ENCODE measurements around the gene TSPEAR. TPM values are rescaled to one million over a fixed set of nuclear protein-coding genes. Genes with fewer than 3 reads are reported as not detected.

The TSPEAR gene
- total RNA-seq, 1 donor from 2014 or later = not detected

DNA sequence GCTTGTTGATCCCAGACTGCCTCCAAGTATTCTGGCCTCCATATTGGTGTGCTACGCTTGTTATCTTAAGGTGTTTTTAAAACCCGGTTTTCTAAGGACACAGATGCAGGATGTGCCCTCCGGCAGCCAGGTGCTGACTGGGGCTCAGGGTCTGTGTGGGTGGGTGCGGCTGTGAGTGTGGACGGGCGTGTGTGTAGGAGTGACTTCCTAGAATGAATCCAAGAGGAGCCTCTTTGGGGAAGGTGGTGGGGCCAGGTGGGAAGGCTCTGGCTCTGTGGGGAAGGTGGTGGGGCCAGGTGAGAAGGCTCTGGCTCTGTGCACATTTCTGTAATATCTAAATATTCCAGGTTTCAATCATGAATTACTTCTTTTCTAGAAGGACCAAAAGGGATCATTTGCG is 12.8 kb upstream of the TSPEAR start:
- H3K4me3 Mint-ChIP-seq = no peak overlapping the region
- no peak for DNase-seq (ENCODE audit: low spot score)

DNA sequence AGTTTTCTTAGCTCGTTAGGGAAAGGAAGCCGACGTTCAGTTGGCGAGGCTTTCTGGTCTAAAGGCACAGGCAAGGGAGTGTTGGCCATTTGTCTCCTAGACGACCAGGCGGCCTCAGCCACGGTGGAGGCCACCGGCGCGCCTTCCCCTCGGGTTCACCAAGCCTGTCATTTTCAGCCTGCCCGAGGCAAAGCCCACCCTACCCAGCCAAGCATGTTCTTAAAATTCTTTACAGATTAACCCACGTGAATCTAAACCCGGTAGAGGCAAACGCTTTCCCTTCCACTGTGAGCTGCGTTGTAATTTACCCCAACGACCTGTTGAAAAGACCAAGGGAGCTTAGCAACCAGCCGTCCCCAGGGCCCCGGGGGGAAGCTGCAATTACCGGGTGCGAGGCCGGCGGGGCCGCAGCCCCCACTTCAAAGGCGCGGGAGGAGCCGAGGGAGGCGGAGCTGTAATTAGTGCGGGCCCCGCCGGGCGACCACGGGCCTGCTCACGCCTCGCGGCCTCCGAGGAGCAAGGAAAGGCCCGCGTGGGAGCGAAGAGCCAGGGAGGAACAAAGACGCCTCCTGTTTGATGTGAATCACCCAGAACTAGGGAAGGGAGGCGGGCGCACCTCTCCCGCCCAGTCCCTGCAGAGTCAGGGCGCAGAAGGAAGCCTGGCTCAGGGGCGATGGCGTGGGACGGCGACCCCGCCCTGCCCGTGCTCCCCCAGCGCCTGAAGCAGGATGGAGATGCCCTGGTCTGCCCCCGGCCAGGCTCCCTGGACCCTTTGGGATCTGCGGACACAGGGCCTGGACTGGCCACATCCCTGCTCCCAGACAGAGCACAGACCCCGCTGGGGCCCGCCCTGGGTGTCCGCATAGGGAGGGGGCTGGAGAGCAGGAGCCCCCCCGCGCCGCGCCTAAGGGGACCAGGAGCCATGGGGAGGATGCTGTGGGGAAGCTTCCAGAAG is 12.1 kb upstream of the TSPEAR start:
- Mint-ChIP-seq H3K27me3 (ENCODE audit: insufficient read depth) (peaks cover 60% of the 10 kb centered on the region), H3K4me1 (ENCODE audit: low read depth) (peaks cover 8% of the 10 kb centered on the region), H3K36me3 (ENCODE audit: low read depth) (no peaks in the 10 kb centered on the region), H3K9me3 (no peaks in the 10 kb centered on the region), H3K27ac (no peak overlapping the region), H3K4me3 (no peak overlapping the region)
- intact Hi-C loops (cut with micrococcal nuclease) = no loop called here
- DNase-seq (ENCODE audit: low spot score) = no peak

More for the DNA sequence above, 12.8 kb upstream of the TSPEAR start:
- H3K27ac Mint-ChIP-seq = no peak overlapping the region
- no peaks in the 10 kb centered on the region for H3K36me3 Mint-ChIP-seq (ENCODE audit: low read depth)
- H3K27me3 Mint-ChIP-seq (ENCODE audit: insufficient read depth) = peaks cover 55% of the 10 kb centered on the region
- intact Hi-C loops (cut with micrococcal nuclease) = no loop called here
- H3K9me3 Mint-ChIP-seq = no peaks in the 10 kb centered on the region
- peaks cover 8% of the 10 kb centered on the region for H3K4me1 Mint-ChIP-seq (ENCODE audit: low read depth)

DNA sequence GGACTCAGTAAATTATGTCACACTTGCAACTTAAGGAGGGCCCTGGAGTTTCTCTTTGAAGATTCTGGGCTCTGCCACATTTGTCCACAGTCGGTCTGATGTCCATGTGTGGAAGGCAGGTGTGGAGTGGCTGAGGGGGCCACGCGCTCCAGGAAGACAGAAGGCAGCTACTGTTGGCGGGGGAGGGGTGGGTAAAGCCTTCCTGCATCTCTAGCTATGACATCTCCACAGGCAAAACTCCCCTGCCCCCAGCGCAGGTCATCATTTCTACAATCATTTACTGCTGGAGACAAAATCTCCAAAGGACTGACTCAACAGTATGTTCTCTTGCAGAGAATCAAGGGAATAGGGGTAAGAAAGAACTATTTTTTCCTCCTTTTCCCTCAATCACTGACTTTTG is 11.4 kb upstream of the TSPEAR start:
- no peak for DNase-seq (ENCODE audit: low spot score)
- Mint-ChIP-seq H3K27ac (no peak overlapping the region), H3K27me3 (ENCODE audit: insufficient read depth) (peaks cover 67% of the 10 kb centered on the region), H3K36me3 (ENCODE audit: low read depth) (no peaks in the 10 kb centered on the region), H3K9me3 (no peaks in the 10 kb centered on the region), H3K4me1 (ENCODE audit: low read depth) (peaks cover 8% of the 10 kb centered on the region), H3K4me3 (no peak overlapping the region)
- intact Hi-C loops (cut with micrococcal nuclease) = no loop called here

DNA sequence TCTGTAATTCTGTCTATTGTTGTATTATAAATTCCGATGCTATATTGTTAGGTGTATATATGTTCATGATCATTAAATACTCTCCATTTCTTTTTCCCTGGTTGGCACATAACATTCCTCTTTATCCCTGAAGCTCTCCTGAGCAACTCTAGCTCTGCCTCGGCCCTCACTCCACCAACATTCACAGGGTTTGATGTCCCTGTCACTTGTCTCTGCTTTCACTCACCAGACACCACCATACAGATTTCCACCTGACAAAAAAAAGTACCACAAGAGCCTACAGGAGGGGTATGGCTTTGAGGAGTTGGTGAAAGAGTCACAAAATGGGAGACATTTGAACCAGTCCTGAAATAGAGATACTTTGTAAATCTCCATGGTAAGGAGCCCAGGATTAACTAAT is 8.8 kb upstream of the TSPEAR start:
- H3K27ac Mint-ChIP-seq = no peak overlapping the region
- H3K4me1 Mint-ChIP-seq (ENCODE audit: low read depth) = peaks cover 13% of the 10 kb centered on the region
- no peaks in the 10 kb centered on the region for H3K9me3 Mint-ChIP-seq
- no peaks in the 10 kb centered on the region for H3K36me3 Mint-ChIP-seq (ENCODE audit: low read depth)
- H3K27me3 Mint-ChIP-seq (ENCODE audit: insufficient read depth) = peaks cover 58% of the 10 kb centered on the region
- no peak for DNase-seq (ENCODE audit: low spot score)
- intact Hi-C loops (cut with micrococcal nuclease) = no loop called here
- no peak overlapping the region for H3K4me3 Mint-ChIP-seq

DNA sequence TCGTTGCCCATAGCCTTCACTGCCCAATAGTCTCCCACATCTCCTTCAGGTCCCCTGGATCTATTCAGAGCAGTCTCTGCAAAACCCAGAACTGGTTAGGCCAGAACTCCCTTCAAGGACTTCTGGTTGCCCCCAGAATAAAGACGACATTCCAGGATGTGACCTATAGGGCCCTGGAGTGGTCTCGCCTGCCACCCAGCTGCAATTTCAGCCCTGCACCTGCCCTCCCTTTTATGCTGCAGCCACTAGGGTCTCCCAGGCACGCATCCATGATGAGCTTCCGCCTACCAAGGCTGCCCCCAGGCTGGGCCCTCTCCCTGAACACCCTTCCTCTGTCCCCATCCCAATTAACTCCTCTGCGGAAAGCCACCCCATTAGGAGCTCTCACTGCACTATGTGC is 7.2 kb upstream of the TSPEAR start:
- Mint-ChIP-seq H3K36me3 (ENCODE audit: low read depth) (no peaks in the 10 kb centered on the region), H3K9me3 (no peaks in the 10 kb centered on the region), H3K27ac (no peak overlapping the region), H3K4me1 (ENCODE audit: low read depth) (peaks cover 19% of the 10 kb centered on the region), H3K4me3 (no peak overlapping the region), H3K27me3 (ENCODE audit: insufficient read depth) (peaks cover 60% of the 10 kb centered on the region)
- DNase-seq (ENCODE audit: low spot score) = no peak
- intact Hi-C loops (cut with micrococcal nuclease) = loop anchor here (10.0 kb wide), 1 partner anchor 134 kb away; the partner anchor contains the start of gene KRTAP10-5

DNA sequence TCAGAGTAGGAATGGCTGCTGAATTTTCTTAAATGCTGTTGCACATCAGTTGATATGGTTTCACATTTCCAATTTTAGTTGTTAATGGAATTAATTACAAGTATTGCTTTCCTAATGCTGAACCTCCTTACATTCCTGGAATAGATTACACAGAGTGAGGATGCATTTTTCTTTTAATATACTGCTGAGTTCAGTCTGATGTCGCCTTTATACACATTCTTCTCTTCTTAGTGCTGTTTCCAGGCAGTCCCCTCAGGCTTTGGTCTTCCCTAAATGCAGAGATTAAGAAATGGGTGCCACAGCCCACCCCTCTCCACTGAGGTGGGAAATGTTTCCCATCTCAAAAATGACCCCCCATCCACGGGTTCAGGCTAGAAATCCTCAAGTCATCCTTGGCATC is 6.7 kb upstream of the TSPEAR start:
- Mint-ChIP-seq H3K9me3 (no peaks in the 10 kb centered on the region), H3K27me3 (ENCODE audit: insufficient read depth) (peaks cover 62% of the 10 kb centered on the region), H3K4me3 (no peak overlapping the region)

DNA sequence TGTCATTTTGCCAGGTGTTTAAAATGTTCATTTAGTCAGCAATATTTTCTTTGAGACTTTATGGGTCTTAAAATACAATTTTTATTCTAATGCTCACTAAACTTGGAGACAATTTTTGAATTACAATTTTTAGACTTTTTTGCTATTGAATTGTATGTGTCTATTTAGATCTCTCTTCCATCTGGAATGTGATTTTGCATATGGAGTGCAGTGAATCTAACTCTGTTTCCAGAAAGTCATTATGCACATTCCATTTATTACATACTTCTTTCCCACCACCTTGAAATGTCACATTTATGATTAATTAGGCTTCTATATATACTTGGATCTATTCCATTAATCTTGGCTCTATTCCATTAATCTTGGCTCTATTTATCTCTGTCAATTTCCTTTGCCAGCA is 5.6 kb upstream of the TSPEAR start:
- intact Hi-C loops (cut with micrococcal nuclease) = loop anchor here (10.0 kb wide), 1 partner anchor 132 kb away; the partner anchor contains the start of gene KRTAP10-5
- peaks cover 63% of the 10 kb centered on the region for H3K27me3 Mint-ChIP-seq (ENCODE audit: insufficient read depth)
- no peak for DNase-seq (ENCODE audit: low spot score)
- H3K4me3 Mint-ChIP-seq = no peak overlapping the region
- peaks cover 11% of the 10 kb centered on the region for H3K4me1 Mint-ChIP-seq (ENCODE audit: low read depth)
- H3K9me3 Mint-ChIP-seq = no peaks in the 10 kb centered on the region
- no peak overlapping the region for H3K27ac Mint-ChIP-seq
- H3K36me3 Mint-ChIP-seq (ENCODE audit: low read depth) = no peaks in the 10 kb centered on the region

More for the DNA sequence above, 6.7 kb upstream of the TSPEAR start:
- intact Hi-C loops (cut with micrococcal nuclease) = loop anchor here (10.0 kb wide), 1 partner anchor 133 kb away; the partner anchor contains the start of gene KRTAP10-5
- H3K4me1 Mint-ChIP-seq (ENCODE audit: low read depth) = peaks cover 16% of the 10 kb centered on the region
- H3K36me3 Mint-ChIP-seq (ENCODE audit: low read depth) = no peaks in the 10 kb centered on the region
- H3K27ac Mint-ChIP-seq = no peak overlapping the region
- no peak for DNase-seq (ENCODE audit: low spot score)

DNA sequence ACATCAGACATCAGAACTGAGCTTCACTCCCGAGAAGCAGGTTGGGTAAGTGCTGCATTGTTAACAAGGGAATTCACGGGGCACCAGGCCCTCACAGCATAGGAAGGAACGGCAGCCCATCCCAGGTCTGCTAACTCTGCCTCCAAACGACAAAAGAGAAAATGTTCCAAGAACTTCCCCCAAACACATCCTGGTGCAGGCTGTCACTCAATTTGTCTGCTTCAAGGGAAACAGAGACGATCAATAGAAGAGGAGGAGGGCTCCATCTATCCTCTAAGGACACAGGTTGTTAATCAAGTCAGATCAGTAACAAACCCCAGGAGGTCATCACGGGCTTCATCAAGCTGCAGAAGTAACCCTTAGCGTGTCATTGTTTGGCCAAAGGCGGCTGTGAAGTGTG is 3.5 kb upstream of the TSPEAR start:
- intact Hi-C loops (cut with micrococcal nuclease) = loop anchor here (10.0 kb wide), 1 partner anchor 130 kb away; the partner anchor contains the start of gene KRTAP10-5
- DNase-seq (ENCODE audit: low spot score) = no peak
- Mint-ChIP-seq H3K4me1 (ENCODE audit: low read depth) (peaks cover 12% of the 10 kb centered on the region), H3K27ac (no peak overlapping the region), H3K4me3 (no peak overlapping the region), H3K36me3 (ENCODE audit: low read depth) (no peaks in the 10 kb centered on the region), H3K27me3 (ENCODE audit: insufficient read depth) (peaks cover 65% of the 10 kb centered on the region), H3K9me3 (no peaks in the 10 kb centered on the region)

DNA sequence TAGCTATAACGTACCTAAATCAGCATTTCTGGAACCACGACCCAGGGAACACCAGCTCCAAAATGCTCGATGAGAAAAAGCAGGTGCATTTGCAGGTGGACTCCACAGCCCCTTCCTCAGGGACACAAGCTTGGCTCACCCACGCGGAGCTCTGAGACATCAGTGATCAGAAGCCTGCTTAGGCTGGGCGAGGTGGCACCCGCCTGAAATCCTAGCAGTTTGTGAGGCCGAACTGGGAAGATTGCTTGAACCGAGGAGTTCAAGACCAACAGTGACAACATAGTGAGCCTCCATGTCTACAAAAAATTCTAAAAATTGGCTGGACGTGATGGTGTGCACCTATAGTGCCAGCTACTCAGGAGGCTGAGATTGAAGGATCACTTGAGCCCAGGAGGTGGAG is 2.5 kb upstream of the TSPEAR start:
- no peaks in the 10 kb centered on the region for H3K9me3 Mint-ChIP-seq
- H3K36me3 Mint-ChIP-seq (ENCODE audit: low read depth) = no peaks in the 10 kb centered on the region
- no peak overlapping the region for H3K4me3 Mint-ChIP-seq
- peaks cover 21% of the 10 kb centered on the region for H3K4me1 Mint-ChIP-seq (ENCODE audit: low read depth)
- intact Hi-C loops (cut with micrococcal nuclease) = loop anchor here (10.0 kb wide), 1 partner anchor 129 kb away; the partner anchor contains the start of gene KRTAP10-5
- H3K27me3 Mint-ChIP-seq (ENCODE audit: insufficient read depth) = peaks cover 66% of the 10 kb centered on the region
- DNase-seq (ENCODE audit: low spot score) = no peak
- no peak overlapping the region for H3K27ac Mint-ChIP-seq

DNA sequence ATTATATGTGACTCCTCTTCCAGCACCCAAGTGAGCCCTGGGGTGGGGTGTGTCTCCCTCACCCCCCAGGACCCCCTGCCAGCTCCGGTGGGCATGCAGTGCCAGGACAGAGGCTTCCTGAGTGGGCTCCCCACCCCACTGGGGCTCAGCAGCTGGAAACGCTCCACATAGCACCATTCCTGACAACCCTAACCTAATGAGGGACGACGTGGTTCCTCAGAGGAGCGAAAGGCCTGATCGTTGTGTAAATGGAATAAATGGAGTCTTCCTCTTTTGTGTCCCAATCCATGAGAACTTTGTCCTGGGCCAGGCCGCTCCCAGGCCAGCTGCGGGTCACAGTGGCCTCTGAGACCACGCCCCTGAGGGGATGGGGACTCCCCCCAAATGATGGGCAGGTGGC is 1.8 kb upstream of the TSPEAR start:
- H3K36me3 Mint-ChIP-seq (ENCODE audit: low read depth) = no peaks in the 10 kb centered on the region
- H3K4me1 Mint-ChIP-seq (ENCODE audit: low read depth) = peaks cover 21% of the 10 kb centered on the region
- no peak overlapping the region for H3K27ac Mint-ChIP-seq
- intact Hi-C loops (cut with micrococcal nuclease) = loop anchor here (10.0 kb wide), 1 partner anchor 128 kb away; the partner anchor contains the start of gene KRTAP10-5
- no peak overlapping the region for H3K4me3 Mint-ChIP-seq
- peaks cover 64% of the 10 kb centered on the region for H3K27me3 Mint-ChIP-seq (ENCODE audit: insufficient read depth)
- no peak for DNase-seq (ENCODE audit: low spot score)
- H3K9me3 Mint-ChIP-seq = no peaks in the 10 kb centered on the region

DNA sequence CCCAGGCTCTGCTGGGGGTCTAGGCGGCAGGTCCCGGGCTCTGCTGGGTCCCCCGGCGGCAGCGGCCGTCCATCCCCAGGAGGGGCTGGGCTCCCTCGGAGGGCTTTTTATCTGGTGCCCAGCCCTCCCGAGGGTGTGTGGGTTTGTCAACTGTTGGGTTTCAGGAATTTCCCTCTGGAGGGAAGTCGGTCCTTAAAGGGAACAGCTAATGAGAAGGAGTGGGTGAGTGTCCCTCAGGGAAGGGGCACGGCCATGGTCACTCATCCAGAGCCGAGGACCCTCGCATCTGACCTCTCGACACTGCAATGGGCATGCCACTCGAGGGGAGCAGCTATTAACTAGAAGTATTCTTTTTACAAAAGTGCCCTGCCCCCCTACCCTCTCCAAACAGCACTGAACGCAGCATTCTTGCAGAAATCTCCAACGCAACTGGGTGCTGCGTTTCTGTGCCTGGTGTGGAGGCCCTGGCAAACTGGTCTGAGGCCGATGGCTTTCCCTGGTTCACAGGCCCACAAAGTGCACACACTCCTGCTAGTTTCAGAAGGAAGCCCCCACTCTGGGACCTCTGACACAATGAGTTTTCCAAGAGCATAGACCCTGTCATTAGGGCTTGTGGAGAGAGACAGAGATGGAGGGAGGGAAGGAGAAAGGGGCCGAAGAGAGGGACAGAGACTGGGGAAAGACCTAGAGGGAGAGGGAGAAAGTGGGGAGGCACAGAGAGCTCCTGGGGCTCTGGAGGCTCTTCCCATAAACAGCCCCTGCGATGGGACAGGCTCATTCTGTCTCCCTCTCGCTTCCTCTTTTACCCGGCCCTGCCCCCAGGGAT is 1.0 kb upstream of the TSPEAR start:
- intact Hi-C loops (cut with micrococcal nuclease) = loop anchor here (10.0 kb wide), 1 partner anchor 128 kb away; the partner anchor contains the start of gene KRTAP10-5
- Mint-ChIP-seq H3K4me3 (no peak overlapping the region), H3K27me3 (ENCODE audit: insufficient read depth) (peaks cover 65% of the 10 kb centered on the region), H3K27ac (no peak overlapping the region), H3K36me3 (ENCODE audit: low read depth) (no peaks in the 10 kb centered on the region), H3K9me3 (no peaks in the 10 kb centered on the region), H3K4me1 (ENCODE audit: low read depth) (peaks cover 21% of the 10 kb centered on the region)
- DNase-seq (ENCODE audit: low spot score) = no peak

DNA sequence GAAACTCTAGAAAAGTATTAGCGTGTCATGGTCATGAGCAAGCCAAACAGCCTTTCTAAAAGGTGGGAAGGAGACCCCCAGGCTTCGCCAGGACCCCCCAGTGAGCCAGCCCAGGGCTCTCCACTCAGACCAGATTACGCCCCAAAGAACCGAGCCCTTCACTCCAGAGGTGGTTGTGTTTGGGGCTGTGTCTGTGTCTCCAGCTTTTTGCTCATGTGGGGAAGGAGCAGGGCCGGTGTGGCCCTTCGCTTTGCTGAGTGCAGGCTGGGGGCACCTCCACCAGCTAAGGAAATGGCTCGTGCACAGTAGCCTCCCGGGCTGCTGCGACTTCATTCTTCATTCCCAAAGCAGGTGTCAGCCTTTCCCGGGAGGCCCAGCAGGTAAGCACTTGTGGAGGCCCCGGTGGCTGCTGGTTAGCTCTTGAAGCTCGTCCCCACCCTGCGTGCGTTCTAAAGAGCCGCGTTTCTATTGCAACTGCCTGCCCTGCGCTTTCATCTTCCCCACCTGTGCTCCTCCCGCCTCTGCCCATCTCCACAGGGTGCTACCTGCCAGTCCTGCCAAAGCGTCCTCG is 531 bp downstream of the TSPEAR start:
- Mint-ChIP-seq H3K4me1 (ENCODE audit: low read depth) (peaks cover 21% of the 10 kb centered on the region), H3K27ac (no peak overlapping the region), H3K9me3 (peaks cover 2% of the 10 kb centered on the region), H3K36me3 (ENCODE audit: low read depth) (peaks cover under 1% of the 10 kb centered on the region), H3K27me3 (ENCODE audit: insufficient read depth) (peaks cover 74% of the 10 kb centered on the region), H3K4me3 (no peak overlapping the region)
- DNase-seq (ENCODE audit: low spot score) = no peak
- intact Hi-C loops (cut with micrococcal nuclease) = loop anchor here (10.0 kb wide), 1 partner anchor 126 kb away; the partner anchor contains the start of gene KRTAP10-5
